DND-41 (cell line): ENCODE data around the gene DIAPH2.

ENCODE experiments used
- EZH2 ChIP-seq: IDR thresholded peaks from 3 replicates; pipeline ENCODE4 v1.6.1; 2012; ENCODE audit warnings: borderline replicate concordance, low read depth, mild to moderate bottlenecking, moderate library complexity, low read length, inconsistent platforms; ENCODE audit not compliant: severe bottlenecking
- TF ChIP-seq, protein P1 (sequence below): IDR thresholded peaks from 2 replicates; pipeline ENCODE4 v1.5.1; 2012; ENCODE audit warnings: borderline replicate concordance, low read length, moderate library complexity, mild to moderate bottlenecking; ENCODE audit not compliant: poor library complexity, severe bottlenecking; ENCODE audit errors: extremely low read depth

DNA sequence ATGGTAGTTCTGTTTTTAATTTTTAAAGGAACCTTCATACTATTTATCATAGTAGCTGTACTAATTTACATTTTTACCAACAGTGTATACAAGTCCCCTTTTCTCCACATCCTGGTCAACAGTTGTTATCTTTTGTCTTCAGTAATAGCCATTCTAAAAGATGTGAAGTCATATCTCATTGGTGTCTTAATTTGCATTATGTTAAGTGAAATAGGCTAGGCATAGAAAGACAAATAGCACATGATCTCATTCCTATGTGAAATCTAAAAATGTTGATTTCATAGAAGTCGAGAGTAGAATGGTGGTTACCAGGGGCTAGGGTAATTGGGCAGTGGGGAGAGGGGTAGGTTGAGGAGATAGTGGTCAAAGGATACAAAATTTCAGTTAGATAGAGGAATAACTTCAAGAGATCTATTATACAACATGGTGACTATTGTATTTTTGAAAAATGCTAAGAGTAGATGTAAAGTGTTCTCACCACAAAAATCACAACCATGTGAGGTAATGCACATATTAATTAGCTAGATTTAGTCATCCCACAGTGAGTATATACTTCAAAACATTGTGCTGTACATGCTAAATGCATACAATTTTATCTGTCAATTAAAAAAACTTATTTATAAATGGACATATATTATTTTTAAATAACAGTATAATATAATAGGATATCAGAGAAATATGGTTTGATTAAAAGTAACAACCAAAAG, 58.9 kb downstream of the DIAPH2 start:
- TF ChIP-seq, protein P1, sequence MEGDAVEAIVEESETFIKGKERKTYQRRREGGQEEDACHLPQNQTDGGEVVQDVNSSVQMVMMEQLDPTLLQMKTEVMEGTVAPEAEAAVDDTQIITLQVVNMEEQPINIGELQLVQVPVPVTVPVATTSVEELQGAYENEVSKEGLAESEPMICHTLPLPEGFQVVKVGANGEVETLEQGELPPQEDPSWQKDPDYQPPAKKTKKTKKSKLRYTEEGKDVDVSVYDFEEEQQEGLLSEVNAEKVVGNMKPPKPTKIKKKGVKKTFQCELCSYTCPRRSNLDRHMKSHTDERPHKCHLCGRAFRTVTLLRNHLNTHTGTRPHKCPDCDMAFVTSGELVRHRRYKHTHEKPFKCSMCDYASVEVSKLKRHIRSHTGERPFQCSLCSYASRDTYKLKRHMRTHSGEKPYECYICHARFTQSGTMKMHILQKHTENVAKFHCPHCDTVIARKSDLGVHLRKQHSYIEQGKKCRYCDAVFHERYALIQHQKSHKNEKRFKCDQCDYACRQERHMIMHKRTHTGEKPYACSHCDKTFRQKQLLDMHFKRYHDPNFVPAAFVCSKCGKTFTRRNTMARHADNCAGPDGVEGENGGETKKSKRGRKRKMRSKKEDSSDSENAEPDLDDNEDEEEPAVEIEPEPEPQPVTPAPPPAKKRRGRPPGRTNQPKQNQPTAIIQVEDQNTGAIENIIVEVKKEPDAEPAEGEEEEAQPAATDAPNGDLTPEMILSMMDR: no peak
- no peak for TF ChIP-seq EZH2
